ENCODE measurements around the gene DVL1. TPM values are rescaled to one million over a fixed set of nuclear protein-coding genes. Genes with fewer than 3 reads are reported as not detected.
"Not testable (repeated sequence)": the region's sequence is repeated elsewhere in the genome, so short reads cannot be mapped to it uniquely, and the experiment has no call there.

Gene DVL1
- total and polyA plus RNA-seq, 7 donors: 25.8 to 85.0 (median 58.9) TPM

DNA sequence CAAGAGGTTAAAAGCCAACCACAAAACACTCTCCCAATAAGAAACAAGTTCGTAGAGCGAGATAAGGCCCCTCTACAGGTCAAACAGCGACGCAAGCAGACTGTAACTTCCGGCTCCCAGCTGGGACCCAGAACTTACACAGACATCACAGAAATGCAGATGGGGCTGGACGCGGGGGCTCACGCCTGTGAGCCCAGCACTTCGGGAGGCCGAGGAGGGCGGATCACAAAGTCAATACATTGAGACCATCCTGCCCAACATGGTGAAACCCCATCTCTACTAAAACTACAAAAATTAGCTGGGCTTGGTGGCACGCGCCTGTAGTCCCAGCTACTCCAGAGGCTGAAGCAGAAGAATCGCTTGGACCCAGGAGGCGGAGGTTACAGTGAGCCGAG, 38.9 kb upstream of the DVL1 start:
- Histone ChIP-seq H3K27ac (no peak overlapping the region), H3K36me3 (peaks cover 63 to 86% (median 69%) of the 10 kb centered on the region in 4 donors), H3K27me3 (no peaks in the 10 kb centered on the region), H3K4me3 (no peak overlapping the region), H3K4me1 (peaks cover 0 to 5% (median 0%) of the 10 kb centered on the region in 4 donors), H3K9me3 (no peaks in the 10 kb centered on the region)
- no peak for DNase-seq
- intact Hi-C loops (cut with DNase I): no loop called here
- 95 to 97% methylated on average over 16 of the region's 16 CpGs for WGBS, 2 donors
- TF ChIP-seq POLR2AphosphoS5 (IDR thresholded peaks at IDR 0.05): no peak
- TF ChIP-seq EP300 (IDR thresholded peaks at IDR 0.05): no peak
- no peak for TF ChIP-seq POLR2A (IDR thresholded peaks at IDR 0.05)
- TF ChIP-seq, protein P1, sequence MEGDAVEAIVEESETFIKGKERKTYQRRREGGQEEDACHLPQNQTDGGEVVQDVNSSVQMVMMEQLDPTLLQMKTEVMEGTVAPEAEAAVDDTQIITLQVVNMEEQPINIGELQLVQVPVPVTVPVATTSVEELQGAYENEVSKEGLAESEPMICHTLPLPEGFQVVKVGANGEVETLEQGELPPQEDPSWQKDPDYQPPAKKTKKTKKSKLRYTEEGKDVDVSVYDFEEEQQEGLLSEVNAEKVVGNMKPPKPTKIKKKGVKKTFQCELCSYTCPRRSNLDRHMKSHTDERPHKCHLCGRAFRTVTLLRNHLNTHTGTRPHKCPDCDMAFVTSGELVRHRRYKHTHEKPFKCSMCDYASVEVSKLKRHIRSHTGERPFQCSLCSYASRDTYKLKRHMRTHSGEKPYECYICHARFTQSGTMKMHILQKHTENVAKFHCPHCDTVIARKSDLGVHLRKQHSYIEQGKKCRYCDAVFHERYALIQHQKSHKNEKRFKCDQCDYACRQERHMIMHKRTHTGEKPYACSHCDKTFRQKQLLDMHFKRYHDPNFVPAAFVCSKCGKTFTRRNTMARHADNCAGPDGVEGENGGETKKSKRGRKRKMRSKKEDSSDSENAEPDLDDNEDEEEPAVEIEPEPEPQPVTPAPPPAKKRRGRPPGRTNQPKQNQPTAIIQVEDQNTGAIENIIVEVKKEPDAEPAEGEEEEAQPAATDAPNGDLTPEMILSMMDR (IDR thresholded peaks at IDR 0.05): no peak

GRCh38 chr1:1387098-1388077, 38.2 kb upstream of the DVL1 start:
- intact Hi-C loops (cut with DNase I): no loop called here
- peaks cover 59 to 80% (median 62%) of the 10 kb centered on the region in 4 donors for H3K36me3 ChIP-seq
- no peak overlapping the region for H3K27ac ChIP-seq
- no peaks in the 10 kb centered on the region for H3K4me1 ChIP-seq
- TF ChIP-seq POLR2AphosphoS5 (IDR thresholded peaks at IDR 0.05) (no peak), POLR2A (IDR thresholded peaks at IDR 0.05) (no peak), EP300 (IDR thresholded peaks at IDR 0.05) (no peak)
- TF ChIP-seq, protein P1 (IDR thresholded peaks at IDR 0.05): no peak
- no peak for DNase-seq
- no peaks in the 10 kb centered on the region for H3K27me3 ChIP-seq
- 97% methylated on average over 50 of the region's 50 CpGs for WGBS, 2 donors
- H3K4me3 ChIP-seq: no peak overlapping the region
- no peaks in the 10 kb centered on the region for H3K9me3 ChIP-seq

DNA sequence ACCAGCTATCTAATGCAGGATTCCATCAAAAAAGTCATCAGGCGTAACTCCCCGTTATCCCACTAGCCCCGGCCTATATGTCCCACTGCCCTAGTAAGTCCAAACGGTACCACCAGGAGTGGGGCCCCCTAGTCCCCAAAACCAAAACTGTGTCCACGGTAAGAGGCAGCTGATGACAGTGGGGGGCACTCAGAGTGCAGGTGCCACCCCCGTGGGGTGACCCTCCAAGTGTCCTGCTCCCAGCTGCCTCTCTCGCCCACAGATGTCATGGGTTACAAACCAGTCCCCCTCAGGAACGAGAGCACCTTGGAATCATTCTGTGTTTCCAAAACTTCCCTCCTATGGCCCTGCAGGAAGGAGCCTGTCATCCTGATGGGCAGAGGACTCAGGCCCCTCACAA, 36.7 kb upstream of the DVL1 start:
- no peak for DNase-seq
- no peaks in the 10 kb centered on the region for H3K4me1 ChIP-seq
- intact Hi-C loops (cut with DNase I): no loop called here
- WGBS, 2 donors: 94 to 95% methylated on average over 8 of the region's 8 CpGs
- H3K36me3 ChIP-seq: peaks cover 45 to 70% (median 53%) of the 10 kb centered on the region in 4 donors
- H3K9me3 ChIP-seq: no peaks in the 10 kb centered on the region
- no peak overlapping the region for H3K4me3 ChIP-seq
- H3K27me3 ChIP-seq: no peaks in the 10 kb centered on the region
- no peak overlapping the region for H3K27ac ChIP-seq
- no peak for TF ChIP-seq EP300 (IDR thresholded peaks at IDR 0.05)
- TF ChIP-seq POLR2AphosphoS5 (IDR thresholded peaks at IDR 0.05): no peak
- TF ChIP-seq POLR2A (IDR thresholded peaks at IDR 0.05): no peak
- TF ChIP-seq, protein P1 (IDR thresholded peaks at IDR 0.05): no peak

DNA sequence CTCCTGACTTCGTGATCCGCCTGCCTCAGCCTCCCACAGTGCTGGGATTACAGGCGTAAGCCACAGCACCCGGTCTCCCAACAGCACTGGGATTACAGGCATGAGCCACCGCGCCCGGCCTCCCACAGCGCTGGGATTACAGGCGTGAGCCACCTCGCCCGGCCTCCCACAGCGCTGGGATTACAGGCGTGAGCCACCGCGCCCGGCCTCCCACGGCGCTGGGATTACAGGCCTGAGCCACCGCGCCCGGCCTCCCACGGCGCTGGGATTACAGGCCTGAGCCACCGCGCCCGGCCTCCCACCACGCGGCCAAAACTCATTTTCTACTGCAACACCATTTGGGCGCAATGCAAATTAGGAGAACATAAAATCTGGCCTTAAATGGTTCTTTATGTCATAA, 36.1 kb upstream of the DVL1 start:
- H3K27ac ChIP-seq; H3K4me1 ChIP-seq; H3K27me3 ChIP-seq; H3K9me3 ChIP-seq; intact Hi-C loops (cut with DNase I); DNase-seq; H3K4me3 ChIP-seq: not testable (repeated sequence)
- 93 to 96% methylated on average over 29 of the region's 29 CpGs for WGBS, 2 donors
- H3K36me3 ChIP-seq: peaks cover 41 to 65% (median 47%) of the 10 kb centered on the region in 4 donors

- H3K4me3 ChIP-seq: no peak overlapping the region
- H3K27me3 ChIP-seq: no peaks in the 10 kb centered on the region
- peaks cover under 1 to 24% (median 8%) of the 10 kb centered on the region in 4 donors for H3K36me3 ChIP-seq
- peaks cover 0 to under 1% (median 0%) of the 10 kb centered on the region in 4 donors for H3K4me1 ChIP-seq
- TF ChIP-seq POLR2A (IDR thresholded peaks at IDR 0.05) (no peak), POLR2AphosphoS5 (IDR thresholded peaks at IDR 0.05) (no peak), EP300 (IDR thresholded peaks at IDR 0.05) (no peak)
- TF ChIP-seq, protein P1 (IDR thresholded peaks at IDR 0.05): no peak
- no peak for DNase-seq
- no peaks in the 10 kb centered on the region for H3K9me3 ChIP-seq
- H3K27ac ChIP-seq: no peak overlapping the region
- 80 to 83% methylated on average over 8 of the region's 8 CpGs for WGBS, 2 donors
- intact Hi-C loops (cut with DNase I): no loop called here
These were observed 32.1 kb upstream of the DVL1 start for GRCh38 chr1:1381294-1381693.

All from sigmoid colon (tissue), 7 donors.